ENCODE results near the gene TBC1D30. TPM values are rescaled to one million over a fixed set of nuclear protein-coding genes. Genes with fewer than 3 reads are reported as not detected.

The TBC1D30 gene
- total RNA-seq, 1 experiment from 2014 or later: 21.4 TPM

- no peak for TF ChIP-seq CTCF (IDR thresholded peaks at IDR 0.05; ENCODE audit: unreplicated experiment)
- H3K27me3 Mint-ChIP-seq (ENCODE audit: unreplicated experiment): no peaks in the 10 kb centered on the region
- peaks cover 16% of the 10 kb centered on the region for H3K4me1 Mint-ChIP-seq (ENCODE audit: low read depth, unreplicated experiment)
- DNase-seq: no peak
- H3K27ac Mint-ChIP-seq (ENCODE audit: unreplicated experiment): no peak overlapping the region
- CTCF ChIA-PET: interaction anchor here (1.6 kb wide), 1 partner anchor 214 kb away, joined by 5 read pairs; no protein-coding TSS in a partner anchor
- BruUV-seq (replicated peaks): no TSS peak
- H3K4me3 Mint-ChIP-seq (ENCODE audit: low read depth, unreplicated experiment): no peak overlapping the region
- no peaks in the 10 kb centered on the region for H3K9me3 Mint-ChIP-seq (ENCODE audit: low read depth, unreplicated experiment)
- intact Hi-C loops (cut with micrococcal nuclease; ENCODE audit: unreplicated experiment): no loop called here
- no peaks in the 10 kb centered on the region for H3K36me3 Mint-ChIP-seq (ENCODE audit: insufficient read depth, unreplicated experiment)
These were observed 68.1 kb downstream of the TBC1D30 start for GRCh38 chr12:64892561-64892960.

GRCh38 chr12:64893961-64894360, 69.5 kb downstream of the TBC1D30 start:
- BruUV-seq (replicated peaks): no TSS peak
- Mint-ChIP-seq H3K4me1 (ENCODE audit: low read depth, unreplicated experiment) (peaks cover 16% of the 10 kb centered on the region), H3K9me3 (ENCODE audit: low read depth, unreplicated experiment) (no peaks in the 10 kb centered on the region), H3K27ac (ENCODE audit: unreplicated experiment) (no peak overlapping the region), H3K4me3 (ENCODE audit: low read depth, unreplicated experiment) (no peak overlapping the region), H3K27me3 (ENCODE audit: unreplicated experiment) (no peaks in the 10 kb centered on the region), H3K36me3 (ENCODE audit: insufficient read depth, unreplicated experiment) (no peaks in the 10 kb centered on the region)
- intact Hi-C loops (cut with micrococcal nuclease; ENCODE audit: unreplicated experiment): no loop called here
- CTCF ChIA-PET: interaction anchor here (1.3 to 1.4 kb wide), 2 partner anchors 23 to 213 kb away, joined by 3 read pairs; no protein-coding TSS in a partner anchor
- no peak for TF ChIP-seq CTCF (IDR thresholded peaks at IDR 0.05; ENCODE audit: unreplicated experiment)
- DNase-seq: no peak

DNA sequence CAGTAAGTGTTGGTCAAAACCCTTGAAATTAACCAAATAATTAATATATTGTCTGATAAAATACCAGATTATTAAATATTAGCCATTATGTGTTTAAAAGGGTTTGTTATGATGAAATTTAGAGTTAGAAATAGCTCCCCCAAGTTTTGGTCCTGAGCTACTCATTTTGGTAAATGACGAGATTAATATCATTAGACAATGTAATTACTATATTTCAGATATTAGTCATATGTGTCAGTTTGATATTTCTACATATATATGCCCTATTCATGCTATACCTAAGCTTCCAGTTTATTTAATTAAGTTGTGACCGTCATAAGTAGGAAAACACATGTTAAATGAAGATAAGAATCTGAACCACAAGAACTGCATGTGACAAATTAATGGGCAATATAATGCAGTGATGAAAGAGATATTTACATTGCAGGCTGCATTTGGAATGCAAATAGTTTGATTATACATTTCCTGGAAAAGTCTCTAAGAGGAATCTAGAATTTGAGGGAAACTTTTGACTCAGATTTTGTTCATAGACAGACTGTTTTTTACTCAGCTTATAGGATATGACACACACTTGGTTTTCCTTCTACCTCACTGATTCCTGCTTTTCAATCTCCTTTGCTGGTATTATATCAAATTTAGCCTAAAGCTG, 70.5 kb downstream of the TBC1D30 start:
- H3K36me3 Mint-ChIP-seq (ENCODE audit: insufficient read depth, unreplicated experiment): no peaks in the 10 kb centered on the region
- TF ChIP-seq CTCF (IDR thresholded peaks at IDR 0.05; ENCODE audit: unreplicated experiment): no peak
- H3K27me3 Mint-ChIP-seq (ENCODE audit: unreplicated experiment): no peaks in the 10 kb centered on the region
- BruUV-seq (replicated peaks): no TSS peak
- no peak for DNase-seq
- CTCF ChIA-PET: interaction anchor here (0.5 to 1.3 kb wide), 3 partner anchors 49 to 791 kb away, joined by 3 to 5 read pairs (median 3); no protein-coding TSS in a partner anchor
- peaks cover 11% of the 10 kb centered on the region for H3K4me1 Mint-ChIP-seq (ENCODE audit: low read depth, unreplicated experiment)
- no peak overlapping the region for H3K4me3 Mint-ChIP-seq (ENCODE audit: low read depth, unreplicated experiment)
- no peaks in the 10 kb centered on the region for H3K9me3 Mint-ChIP-seq (ENCODE audit: low read depth, unreplicated experiment)
- no peak overlapping the region for H3K27ac Mint-ChIP-seq (ENCODE audit: unreplicated experiment)
- intact Hi-C loops (cut with micrococcal nuclease; ENCODE audit: unreplicated experiment): no loop called here

- intact Hi-C loops (cut with micrococcal nuclease; ENCODE audit: unreplicated experiment): no loop called here
- CTCF ChIA-PET: no interaction called here
- Mint-ChIP-seq H3K4me3 (ENCODE audit: low read depth, unreplicated experiment) (no peak overlapping the region), H3K4me1 (ENCODE audit: low read depth, unreplicated experiment) (peaks cover 6% of the 10 kb centered on the region), H3K36me3 (ENCODE audit: insufficient read depth, unreplicated experiment) (no peaks in the 10 kb centered on the region), H3K9me3 (ENCODE audit: low read depth, unreplicated experiment) (no peaks in the 10 kb centered on the region), H3K27ac (ENCODE audit: unreplicated experiment) (no peak overlapping the region), H3K27me3 (ENCODE audit: unreplicated experiment) (no peaks in the 10 kb centered on the region)
- BruUV-seq (replicated peaks): no TSS peak
- DNase-seq: no peak
- TF ChIP-seq CTCF (IDR thresholded peaks at IDR 0.05; ENCODE audit: unreplicated experiment): no peak
These were observed 71.1 kb downstream of the TBC1D30 start for GRCh38 chr12:64895526-64895925.

All from Calu3 (cell line).